ENCODE data around the gene PCTP.
A peak's percentile ranks its signal among the peaks of the same experiment; 100 is the strongest.

PCTP gene

DNA sequence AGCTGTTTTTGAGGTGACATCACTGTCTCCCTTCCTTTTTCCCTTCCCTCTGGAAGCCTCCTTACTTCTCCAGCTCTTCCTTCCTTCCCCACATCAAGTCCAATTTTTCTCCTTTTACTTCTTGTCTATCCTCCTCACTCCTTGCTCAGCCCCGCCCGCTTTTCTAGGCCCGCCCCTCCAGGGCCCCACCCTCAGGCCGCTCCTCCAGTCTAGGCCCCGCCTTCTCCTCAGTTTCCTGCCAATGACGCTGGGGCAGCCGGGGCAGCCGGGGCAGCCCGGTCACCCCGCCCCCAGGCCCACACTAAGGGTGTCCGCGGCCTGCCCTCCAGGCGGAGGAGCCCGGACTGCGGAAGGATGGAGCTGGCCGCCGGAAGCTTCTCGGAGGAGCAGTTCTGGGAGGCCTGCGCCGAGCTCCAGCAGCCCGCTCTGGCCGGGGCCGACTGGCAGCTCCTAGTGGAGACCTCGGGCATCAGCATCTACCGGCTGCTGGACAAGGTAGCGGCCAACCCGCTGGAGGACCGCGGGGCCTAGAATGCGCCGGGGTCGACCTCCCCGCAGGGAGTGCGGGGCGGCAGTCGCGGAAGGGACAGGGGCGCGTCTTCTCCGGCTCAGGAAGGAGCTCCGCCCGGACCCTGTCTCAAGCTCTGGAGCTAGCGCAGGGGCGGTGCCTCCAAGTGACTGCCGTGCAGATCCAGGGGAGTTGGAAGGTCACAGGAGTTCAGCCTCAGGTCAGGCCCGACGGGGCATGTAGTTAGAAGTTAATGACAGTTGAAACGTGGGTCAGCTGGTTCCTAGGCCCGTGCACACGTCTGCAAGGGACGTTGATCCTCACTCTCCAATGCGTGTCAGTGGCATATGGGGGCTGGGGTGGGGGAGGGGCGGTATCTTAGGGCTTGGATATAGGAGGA is at the start of gene PCTP:
PCTP (plus strand) TSS at position 302 of the 908 bp plus-strand sequence; CDS start at position 355, 53 bp downstream.
- peak; percentile 86 for DNase-seq (ENCODE audit: low spot score)

DNA sequence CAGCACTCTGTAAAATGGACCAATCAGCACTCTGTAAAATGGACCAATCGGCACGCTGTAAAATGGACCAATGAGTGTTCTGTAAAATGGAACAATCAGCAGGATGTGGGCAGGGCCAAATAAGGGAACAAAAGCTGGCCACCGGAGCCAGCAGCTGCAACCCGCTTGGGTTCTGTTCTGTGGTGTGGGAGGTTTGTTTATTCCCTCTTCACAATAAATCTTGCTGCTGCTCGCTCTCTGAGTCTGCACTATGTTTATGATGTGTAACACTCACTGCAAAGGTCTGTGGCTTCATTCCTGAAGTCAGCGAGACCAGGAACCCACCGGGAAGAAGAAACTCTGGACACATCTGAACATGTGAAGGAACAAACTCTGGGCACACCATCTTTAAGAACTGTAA is 48.7 kb upstream of the PCTP start:
- no peak for DNase-seq (ENCODE audit: low spot score)

DNA sequence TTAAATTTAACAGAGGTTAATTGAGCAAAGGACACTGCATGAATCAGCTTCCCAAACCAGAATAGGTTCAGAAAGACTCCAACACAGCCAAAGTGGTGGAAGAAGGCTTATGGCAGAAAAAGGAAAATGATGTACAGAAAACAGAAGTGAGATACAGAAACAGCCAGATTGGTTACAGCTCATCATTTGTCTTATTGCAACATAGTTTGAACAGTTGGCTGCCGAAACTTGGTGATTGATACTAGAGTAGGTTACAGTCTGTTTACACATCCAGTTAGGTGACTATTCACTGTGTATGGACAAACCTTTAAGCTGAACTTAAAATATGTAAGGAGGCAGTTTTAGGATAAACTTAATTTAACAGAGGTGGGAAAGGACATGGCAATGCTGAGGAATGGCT is 46.5 kb upstream of the PCTP start:
- DNase-seq (ENCODE audit: low spot score) = no peak

DNA sequence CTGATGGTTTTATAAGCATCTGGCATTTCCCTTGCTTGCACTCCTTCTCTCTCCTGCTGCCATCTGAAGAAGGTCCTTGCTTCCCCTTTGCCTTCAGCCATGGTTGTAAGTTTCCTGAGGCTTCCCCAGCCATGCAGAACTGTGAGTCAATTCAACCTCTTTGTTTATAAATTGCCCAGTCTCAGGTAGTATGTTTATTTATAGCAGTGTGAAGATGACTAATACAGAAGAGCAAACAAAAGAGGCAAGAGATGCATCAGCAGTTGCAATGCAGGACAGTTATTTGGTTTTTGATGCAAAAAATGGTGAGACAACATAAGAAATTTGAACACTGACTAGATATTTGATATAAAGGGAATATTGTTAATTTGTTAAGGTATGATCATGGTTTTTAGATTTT is 45.0 kb upstream of the PCTP start:
- no peak for DNase-seq (ENCODE audit: low spot score)

DNA sequence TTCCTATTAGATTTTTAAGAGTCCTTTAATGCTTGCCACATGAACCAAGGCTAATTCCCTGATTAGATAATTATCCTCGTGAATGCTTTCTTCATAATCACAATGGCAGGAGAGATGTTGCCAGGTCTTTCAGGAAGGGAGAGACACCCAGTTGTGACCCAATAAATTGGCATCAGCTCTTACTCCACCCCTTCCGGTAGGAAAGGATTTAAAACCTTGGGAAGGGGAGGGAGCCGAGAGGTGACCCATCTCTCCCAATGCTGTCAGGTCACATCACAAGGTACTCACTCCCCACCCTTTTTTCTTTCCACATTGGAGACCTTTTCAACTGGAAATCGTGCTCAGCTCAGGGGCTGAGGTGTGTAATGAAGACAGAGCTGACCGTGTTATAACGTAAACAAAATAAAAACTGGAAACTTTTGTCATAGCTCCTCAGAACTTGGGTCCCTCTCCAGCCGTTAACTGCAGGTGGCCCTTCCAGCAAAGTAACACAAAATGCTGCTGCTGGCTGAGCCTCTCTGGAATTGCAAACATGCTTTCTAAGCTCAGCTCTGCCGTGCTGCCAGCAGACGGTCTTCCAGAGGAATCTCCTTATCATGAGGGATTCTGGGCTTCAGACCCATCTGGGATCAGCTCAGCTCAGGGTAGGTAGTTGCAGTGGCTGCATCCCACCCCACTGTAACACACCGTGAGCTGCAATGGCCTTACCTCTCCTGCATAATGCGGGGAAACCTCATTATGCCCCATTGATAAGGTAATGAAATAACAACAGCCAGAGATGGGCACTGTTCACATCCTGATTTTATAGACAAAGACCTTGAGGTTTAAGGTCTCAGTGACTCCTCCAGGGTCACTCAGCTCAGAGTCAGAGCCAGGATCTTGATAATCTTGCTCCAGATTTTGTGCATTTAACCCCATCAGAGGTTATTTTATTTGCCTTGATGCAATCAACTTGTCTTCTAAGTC is 43.8 kb upstream of the PCTP start:
- no peak for DNase-seq (ENCODE audit: low spot score)

DNA sequence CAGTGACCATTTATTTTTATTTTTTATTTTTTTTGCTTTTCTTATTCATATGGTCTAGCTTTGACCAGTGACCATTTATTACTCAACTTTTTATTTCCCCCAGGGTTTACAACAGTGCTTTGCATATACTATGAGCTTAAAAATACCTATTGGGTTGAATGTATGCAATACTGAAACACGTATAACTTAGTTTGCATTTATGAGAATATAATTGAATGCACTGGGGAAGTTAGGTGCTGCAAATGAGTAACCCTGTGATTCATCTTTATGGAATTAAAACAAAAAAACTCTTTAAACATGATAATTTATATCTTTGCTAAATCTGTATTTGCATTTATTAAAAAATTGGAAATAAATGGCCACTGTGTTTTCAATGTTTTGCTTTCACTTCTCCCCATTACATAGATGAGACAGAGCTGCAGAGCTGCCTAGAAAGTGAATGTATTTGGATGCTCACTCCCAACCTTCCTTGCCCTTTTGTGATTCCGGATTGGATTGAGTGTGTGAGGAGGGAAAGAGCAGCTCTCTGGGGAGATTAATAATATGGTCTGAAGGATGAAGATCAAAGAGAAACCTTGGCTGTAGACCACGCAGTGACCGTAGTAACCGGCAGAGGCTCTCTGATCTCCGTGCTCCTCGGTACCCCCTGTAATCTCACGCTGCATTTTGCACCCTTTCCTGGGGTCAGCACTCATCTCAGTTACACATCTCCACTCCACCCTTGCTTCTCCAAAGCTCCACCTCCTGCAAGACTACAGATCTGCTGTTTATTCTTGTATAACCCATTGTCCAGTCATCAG is 42.5 kb upstream of the PCTP start:
- no peak for DNase-seq (ENCODE audit: low spot score)

DNA sequence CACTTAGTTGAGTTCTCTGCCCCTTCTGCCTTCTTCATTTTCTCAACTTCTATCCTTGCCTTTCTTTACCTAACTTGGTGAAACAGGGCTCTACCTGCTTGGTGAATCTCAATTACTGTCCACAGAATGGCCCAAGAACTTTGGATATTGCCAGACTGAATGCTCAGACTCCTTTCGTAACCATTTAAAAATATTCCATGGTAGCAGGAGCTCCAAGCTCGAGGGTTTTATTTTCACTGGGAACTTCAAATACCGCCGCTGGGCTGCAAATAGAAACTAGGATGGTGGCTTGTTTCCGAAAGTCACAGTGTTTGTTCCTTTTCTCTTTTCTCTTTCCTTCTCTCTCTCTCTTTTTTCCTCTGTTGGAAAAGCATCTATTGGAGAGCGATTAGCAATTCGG is 41.4 kb upstream of the PCTP start:
- no peak for DNase-seq (ENCODE audit: low spot score)

DNA sequence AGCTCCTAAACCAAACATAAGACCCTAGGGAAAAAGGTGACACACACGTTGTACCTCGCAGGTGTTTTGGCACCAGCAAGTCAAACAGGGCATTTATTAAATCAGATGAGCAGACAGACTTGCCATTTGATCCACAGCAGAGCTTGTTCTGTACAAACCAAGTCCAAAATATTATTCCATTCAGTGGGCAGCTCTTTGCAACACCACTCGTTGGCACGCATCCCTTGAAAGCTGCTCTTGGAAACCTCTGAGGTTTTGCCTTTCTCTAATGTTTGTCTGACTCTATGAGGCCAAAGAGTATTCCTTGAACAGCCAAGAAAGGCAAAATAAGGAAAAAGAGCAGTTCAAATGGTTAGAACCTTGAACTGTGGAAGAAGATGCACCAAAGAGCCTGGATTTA is 40.9 kb upstream of the PCTP start:
- DNase-seq (ENCODE audit: low spot score) = no peak

DNA sequence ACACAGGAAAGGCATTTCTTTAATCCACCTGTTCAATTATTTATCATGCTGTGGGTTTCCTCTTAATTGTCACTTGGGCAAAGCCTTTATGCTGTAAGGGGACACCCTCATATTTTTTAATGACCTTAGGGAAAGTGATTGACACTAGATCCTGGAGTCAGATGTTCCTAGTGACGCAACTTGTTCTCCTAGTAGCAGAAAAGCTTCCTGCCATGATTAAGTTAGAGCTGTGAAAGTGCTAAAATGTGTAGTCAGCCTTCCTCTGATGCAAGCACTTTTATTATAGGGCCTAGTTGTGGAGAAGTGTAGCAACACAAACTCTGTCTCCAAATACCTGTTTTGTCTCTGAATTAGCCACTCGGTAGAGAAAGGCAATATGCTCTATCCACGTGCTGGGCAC is 40.4 kb upstream of the PCTP start:
- no peak for DNase-seq (ENCODE audit: low spot score)

DNA sequence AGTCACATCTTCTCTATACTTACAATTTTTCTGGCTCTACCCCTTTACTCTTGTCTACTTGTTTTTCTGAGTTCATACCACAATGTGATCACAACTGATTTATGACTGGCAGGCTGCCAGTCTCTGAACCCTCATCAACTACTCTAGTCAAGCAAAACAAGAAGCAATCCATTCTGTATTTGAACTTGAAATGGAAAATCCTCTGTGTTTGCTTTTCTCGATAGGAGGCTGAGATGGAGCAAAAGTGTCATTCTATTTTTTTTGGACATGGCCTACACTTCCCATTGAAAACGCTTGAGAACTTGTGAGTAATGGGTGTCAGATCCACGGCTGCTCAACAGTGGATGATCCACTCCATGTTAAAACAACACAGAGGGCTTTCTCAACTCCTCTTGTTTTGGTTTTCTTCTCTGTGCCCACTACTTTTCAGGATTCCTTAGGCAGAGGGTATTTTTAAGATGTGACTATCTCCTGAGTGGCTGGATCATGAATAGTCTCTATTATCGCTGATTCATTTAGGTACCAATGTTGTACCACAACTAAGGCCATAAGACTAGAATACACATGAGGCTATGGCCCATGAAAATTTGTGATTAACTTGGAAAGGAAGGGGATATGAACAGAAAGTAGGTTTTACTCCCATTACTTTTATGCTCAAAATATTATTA is 39.9 kb upstream of the PCTP start:
- no peak for DNase-seq (ENCODE audit: low spot score)

DNA sequence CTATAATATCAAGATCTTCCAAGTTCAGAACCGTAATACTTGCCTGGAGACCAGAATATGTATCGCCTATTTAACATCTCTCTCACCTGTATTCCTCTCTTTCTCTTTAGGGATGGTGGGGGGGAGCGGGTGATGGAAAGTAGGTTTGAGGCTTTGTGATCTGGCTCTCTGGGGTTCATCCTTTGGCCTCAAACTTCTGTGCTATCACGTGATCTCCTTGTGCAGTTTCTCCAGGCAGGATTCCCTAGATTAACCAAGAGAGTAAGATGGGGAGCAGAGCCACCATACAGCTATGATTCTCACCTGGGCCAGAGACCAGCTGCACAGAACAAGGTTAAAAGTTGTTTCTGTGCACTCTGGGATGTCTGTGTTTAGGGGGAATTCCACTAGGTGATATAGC is 33.4 kb upstream of the PCTP start:
- no peak for DNase-seq (ENCODE audit: low spot score)

DNA sequence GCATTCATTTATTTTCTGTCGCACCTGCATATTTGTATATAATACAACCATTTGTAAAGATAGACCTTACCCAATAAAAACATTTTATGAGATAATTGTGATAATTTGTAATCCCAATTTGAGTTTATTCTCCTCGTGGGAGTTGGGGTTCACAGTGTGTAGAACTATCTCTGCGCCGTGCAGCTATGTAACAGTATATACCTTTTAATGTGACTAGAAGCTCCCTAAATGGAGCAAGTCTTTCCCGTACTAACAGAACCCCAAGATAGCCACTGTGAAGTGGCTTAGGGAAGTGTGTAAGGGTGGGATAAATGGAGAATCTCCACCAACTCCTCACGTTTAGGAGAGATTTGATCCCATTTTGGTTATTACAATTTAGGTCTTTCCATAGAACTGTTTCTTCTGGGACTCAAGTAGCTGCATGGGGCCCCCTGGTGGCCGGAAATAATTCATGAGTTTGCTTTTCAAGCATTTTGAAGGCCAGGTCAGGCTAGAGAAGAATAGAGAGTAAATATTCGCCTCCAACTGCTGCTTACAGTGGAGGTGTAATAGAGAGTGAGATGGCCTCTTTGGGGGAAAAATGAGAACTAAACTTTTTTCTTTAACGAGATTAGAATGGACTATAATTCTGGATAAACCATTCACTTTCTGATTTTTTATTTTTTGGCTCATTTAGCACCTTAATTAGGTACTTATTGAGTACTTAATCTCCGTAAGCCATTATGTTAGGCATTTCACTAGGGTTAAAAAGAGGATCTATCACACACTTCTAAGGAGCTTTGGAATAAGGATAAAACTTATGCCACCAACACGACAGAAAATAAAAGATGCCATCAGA is 32.7 kb upstream of the PCTP start:
- DNase-seq (ENCODE audit: low spot score) = peak; percentile 62

DNA sequence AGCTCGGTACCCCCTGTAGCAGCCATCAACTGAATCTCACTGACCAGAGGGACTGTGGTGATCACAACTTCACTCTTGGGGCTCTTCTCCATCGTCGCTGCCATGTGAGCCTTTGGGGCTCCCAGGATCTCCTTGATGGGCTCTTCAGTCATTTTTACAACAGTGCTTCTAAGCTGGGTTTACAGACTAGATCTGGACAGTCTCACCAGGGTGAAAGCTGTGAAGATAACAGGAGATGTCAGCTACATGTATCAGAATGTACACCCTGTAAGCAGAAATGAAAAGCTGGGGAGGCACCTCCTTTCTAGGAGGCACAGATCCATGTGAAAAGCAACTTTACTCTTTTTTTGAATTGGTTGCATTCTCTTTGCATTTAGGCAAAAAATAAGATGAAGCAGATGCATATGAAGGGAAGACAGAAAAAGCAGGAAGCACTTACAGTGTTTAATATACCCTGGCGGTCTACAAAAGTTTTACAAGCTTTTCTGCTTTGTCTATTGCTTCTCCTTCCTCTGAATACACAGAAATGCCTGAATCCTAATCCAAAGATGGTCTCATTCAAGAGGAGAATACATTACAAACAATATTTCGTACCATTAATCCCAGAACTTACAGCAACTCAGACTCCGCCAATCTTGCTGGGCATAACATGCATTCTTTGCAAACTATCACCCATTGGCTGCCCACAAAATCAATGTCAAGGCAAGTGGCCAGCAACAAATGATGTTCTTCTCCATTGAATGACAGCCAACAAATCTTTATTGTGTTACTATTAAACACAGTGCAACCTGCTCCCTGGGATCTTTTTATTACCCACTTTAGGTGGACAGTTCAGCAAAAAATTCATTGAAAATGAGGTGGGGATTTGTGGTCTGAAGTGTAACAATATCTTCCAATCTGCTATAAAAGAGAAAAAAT is 29.7 kb upstream of the PCTP start:
- DNase-seq (ENCODE audit: low spot score) = no peak

DNA sequence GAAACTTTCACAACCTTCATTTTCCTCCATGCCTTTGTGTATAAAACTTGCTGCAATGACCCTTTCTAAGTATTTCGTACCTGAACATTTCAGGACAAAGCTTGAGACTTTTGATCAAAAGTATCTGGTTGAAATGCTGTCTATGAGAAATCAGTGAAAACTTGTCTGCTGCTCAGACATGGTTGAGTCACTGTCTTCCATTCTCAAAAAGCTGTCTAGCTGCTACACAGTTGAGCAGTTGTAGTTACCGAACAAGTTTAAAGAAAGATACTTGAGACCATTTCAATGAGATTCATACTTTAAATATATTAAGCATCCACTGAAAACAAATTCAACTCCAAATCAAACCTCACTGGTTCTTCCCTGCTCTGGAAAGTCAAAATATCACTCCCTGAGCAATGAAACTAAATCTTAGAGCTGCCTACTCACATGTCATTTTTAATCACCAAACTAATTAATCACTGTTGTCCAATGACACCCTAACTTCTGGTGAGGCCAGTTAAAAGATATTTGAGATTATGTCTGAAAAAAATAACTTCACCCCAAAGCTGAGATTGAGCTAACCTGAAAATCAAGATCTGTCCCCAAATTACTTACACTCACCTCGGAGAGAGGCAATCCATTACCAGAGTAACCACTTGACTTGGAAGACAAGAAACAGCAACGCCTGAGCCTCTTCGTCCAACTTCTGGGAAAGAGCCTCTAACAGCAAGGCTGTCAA is 28.7 kb upstream of the PCTP start:
- no peak for DNase-seq (ENCODE audit: low spot score)

DNA sequence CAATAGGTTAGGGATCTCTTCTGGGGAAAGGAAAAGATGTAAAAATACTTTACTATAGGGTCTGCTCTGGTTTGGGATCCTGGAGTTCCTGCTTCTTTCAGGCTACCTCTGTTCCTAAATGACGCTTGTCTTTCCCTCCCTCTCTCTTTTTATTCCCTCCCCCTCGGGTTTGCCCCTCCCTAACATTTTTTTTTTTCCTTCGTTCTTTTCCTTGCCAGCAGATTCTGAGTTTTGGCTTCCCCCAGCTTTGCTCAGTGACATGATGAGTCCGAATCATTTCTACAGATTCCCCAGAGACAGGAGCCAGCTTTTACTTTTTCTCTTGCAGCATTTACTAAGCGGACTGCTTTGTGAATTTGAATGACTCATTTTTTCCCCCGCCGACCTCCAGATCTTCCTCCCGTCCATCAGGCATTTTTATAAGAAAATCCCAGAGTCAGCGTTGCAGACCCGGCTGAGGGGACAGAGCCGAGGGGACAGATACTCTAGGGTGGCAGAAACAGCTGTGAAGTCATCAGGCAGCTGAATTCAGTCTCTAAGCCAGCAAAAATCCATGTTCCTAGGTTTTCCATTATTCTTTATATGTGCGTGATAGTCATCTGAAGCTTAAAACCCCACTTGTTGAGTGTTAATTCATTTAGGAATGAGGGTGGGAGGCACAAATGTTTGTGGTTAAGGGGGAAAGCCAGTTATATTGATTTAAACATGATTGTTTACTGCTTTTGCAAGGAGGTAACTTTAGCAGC is 27.9 kb upstream of the PCTP start, which contains the start of gene TMEM100:
TMEM100 (minus strand) TSS at position 123 of the 746 bp plus-strand sequence. CDS start 1,794 bp downstream, outside the sequence.
- DNase-seq (ENCODE audit: low spot score) = no peak

DNA sequence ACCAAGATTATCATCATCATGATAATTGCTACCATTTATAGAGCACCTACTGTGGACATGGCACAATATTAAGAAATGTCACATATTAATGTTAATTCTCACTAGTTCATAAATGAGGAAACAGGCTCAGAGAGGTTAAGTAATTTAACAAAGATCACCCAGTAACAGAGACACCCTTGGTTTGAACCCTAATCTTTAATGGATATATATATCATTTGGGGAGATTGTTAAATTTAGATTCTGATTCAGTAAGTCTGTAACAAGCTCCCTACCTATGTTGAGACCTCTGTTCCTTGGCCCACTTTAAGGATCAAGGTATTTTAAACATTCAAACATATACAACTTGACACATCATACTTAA is 27.4 kb upstream of the PCTP start:
- no peak for DNase-seq (ENCODE audit: low spot score)

DNA sequence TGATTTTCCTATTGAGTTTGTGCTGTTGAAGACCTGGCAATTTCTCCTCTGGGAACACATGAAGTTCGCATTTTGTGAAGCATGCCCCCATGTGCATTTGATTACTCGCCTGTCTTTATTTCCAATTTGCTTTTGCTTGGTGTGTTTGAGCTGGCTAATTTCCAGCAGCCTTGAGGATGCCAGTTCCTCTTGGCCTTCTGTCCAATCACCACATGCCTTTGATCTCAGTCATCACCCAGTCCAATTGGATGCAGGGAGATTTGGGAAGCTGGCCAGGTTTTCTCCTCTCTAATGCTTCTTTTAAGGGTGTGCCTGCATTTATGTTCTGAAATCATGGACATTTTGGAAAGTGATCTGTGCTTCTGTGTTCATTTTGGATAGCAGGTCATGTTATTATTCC is 24.4 kb upstream of the PCTP start:
- DNase-seq (ENCODE audit: low spot score) = no peak

DNA sequence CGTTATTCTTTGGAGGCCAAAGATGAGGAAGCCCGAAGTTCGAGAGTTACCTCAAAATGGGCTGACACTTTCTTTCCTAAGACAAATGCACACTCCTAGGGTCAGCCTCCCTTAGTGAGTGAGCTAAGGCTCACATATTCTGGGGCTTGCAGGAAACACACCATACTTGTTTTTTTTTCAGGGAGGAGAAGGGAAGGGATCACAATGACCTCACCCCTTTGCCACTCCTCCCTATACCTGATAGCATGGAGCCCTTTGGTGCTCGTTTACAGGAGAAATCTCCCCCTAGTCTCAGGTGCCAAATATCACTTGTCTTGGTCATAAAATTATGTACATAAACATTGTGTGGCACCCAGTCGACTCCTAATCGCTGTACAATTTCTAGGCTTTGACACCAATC is 23.6 kb upstream of the PCTP start:
- DNase-seq (ENCODE audit: low spot score) = no peak

Measured in activated CD4-positive, alpha-beta T cell treated with anti-CD3 and anti-CD28 coated beads, Interleukin-2, Interleukin-4, amounts not matched to agents 100 ng/mL and 50 ng/mL, durations not matched to agents 16 hours and 8 hours (primary cell).